ENCODE results near the gene ASRGL1.
A peak's percentile ranks its signal among the peaks of the same experiment; 100 is the strongest.

Gene ASRGL1

DNA sequence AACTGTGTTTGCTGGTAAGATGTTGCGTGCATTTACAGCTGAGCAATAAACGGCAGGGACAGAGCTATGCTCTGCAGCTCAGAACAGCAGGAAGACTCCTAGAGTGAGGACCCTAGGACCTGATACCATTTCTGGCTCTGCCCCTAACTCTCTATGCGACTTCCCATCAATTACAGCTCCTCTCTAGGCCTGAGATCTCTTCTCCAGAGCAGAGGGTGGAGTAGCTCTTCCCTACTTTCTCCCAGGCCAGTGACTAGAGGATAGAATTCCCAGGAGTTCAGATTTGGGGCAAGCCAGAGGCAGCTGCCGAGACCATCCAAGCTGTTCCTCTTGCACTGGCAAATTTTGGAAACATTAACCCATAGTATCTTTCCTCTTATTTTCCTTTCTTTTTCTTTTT is 68.8 kb downstream of the ASRGL1 start:
- H3K27me3 Mint-ChIP-seq = no peaks in the 10 kb centered on the region
- no peak overlapping the region for H3K4me3 Mint-ChIP-seq
- H3K9me3 Mint-ChIP-seq = no peaks in the 10 kb centered on the region
- H3K27ac Mint-ChIP-seq = no peak overlapping the region
- no peaks in the 10 kb centered on the region for H3K36me3 Mint-ChIP-seq (ENCODE audit: low read depth)
- peaks cover 20% of the 10 kb centered on the region for H3K4me1 Mint-ChIP-seq (ENCODE audit: low read depth)

DNA sequence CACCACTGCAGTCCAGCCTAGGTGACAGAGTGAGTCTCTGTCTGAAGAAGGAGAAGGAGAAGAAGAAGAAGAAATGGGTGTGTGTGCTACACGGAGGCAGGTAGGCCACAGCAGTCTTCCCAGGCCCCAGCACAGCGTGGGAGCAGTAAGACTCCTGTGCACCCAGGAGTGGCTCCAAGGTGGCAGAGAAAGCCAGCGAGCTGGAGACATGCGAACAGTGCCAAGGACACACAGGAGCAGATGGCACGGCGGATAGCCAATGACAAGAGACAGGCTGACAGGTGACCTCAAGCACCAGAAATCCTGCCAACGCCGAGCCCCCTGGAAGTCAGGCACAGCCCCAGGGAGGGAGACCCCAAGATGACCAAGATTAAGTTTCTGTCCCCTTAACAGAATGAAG is 72.6 kb downstream of the ASRGL1 start:
- Mint-ChIP-seq H3K4me1 (ENCODE audit: low read depth) (no peaks in the 10 kb centered on the region), H3K27ac (no peak overlapping the region), H3K9me3 (no peaks in the 10 kb centered on the region), H3K4me3 (no peak overlapping the region), H3K27me3 (no peaks in the 10 kb centered on the region), H3K36me3 (ENCODE audit: low read depth) (no peaks in the 10 kb centered on the region)

DNA sequence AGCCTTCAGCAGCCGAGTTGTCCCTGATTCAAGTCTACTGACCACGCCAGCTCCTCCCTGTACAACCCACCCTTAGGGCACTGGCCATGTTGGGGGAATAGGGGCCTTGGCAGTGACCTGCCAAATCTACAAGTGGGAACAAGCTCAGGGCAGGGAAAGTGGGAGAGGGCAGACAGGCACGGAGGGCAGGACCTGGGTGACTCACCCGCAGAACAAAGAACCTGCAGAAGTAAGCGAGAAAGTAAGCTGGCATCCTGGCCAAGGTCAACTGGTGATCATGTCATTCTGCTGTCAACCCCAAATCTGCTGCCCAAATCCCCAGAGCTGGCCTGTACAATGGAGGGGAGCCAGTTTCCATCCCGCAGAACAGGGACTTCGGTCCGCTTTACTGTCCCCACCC is 73.7 kb downstream of the ASRGL1 start:
- H3K9me3 Mint-ChIP-seq = no peaks in the 10 kb centered on the region
- H3K4me1 Mint-ChIP-seq (ENCODE audit: low read depth) = no peaks in the 10 kb centered on the region
- H3K4me3 Mint-ChIP-seq = no peak overlapping the region
- no peaks in the 10 kb centered on the region for H3K27me3 Mint-ChIP-seq
- no peak overlapping the region for H3K27ac Mint-ChIP-seq
- no peaks in the 10 kb centered on the region for H3K36me3 Mint-ChIP-seq (ENCODE audit: low read depth)

DNA sequence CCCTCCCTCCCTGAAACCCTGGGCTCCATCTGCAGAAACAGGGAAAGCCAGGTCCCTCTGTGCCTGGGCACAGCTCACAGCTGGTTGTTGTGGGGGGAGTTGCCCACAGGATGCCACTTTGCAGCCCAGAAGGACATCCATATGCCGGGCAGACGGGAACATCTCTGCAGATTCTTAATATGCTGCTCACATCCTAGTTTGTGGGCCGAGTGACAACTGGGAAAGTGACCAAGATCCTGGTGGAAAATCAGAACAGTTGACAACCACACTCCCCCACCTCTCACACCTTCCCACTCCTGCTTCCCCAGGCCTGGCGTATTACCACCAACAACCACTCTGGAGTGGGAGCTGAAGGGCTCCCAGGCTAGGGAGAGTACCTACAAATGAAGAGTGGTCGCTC is 74.3 kb downstream of the ASRGL1 start:
- Mint-ChIP-seq H3K27me3 (no peaks in the 10 kb centered on the region), H3K27ac (no peak overlapping the region), H3K9me3 (no peaks in the 10 kb centered on the region), H3K36me3 (ENCODE audit: low read depth) (no peaks in the 10 kb centered on the region), H3K4me3 (no peak overlapping the region), H3K4me1 (ENCODE audit: low read depth) (no peaks in the 10 kb centered on the region)

DNA sequence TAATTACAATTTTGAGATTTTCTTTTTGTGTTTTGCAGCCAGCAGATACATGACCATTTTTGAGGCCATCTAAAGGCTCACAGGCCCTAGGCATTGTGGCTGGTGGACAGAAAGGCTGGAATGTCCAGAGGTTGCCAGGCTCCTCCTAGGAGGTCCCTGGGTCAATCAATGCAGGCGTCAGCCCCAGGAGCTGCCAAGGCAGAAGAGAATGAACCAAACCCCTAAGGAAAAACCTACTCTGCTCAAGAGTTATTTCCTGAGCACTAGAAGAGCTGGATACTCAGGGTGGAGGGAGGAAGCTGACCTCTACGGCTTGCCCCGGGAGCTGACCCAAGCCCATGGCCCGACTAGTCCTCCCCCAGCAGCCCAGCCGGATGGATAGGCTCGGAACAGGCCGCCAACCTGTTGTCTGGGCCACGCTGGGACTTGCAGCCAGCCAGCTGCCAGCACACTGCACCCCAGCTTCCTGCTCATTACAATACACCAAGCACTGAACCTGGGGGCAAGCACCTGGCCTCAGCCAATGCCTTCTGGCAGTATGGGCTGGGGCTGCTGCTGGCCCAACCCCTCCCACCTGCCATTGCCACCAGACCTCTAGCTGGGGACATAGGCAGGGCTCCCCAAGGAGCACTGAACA is 75.9 kb downstream of the ASRGL1 start:
- Mint-ChIP-seq H3K4me3 (no peak overlapping the region), H3K27ac (no peak overlapping the region), H3K36me3 (ENCODE audit: low read depth) (no peaks in the 10 kb centered on the region), H3K4me1 (ENCODE audit: low read depth) (no peaks in the 10 kb centered on the region), H3K9me3 (no peaks in the 10 kb centered on the region), H3K27me3 (no peaks in the 10 kb centered on the region)

DNA sequence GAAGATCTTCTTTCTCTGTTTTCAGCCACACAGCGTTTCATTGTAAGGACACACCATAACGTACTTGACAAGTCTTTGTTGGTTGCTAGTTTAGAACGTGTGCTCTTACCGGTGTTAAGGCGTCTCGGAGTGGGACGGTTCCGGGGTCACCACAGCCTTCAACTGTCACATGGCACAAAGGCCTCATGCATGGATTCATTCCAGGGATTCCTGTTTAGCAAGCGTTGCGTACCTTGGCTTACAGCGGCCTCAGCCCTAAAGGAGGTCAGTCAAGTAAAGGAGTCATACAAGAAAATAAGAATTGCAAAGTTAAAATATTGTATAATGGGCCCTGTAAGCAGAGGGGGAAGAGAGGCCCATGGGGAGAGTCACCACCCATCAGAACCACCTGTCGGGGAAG is 79.3 kb downstream of the ASRGL1 start:
- Mint-ChIP-seq H3K36me3 (ENCODE audit: low read depth) (no peaks in the 10 kb centered on the region), H3K9me3 (no peaks in the 10 kb centered on the region), H3K27me3 (no peaks in the 10 kb centered on the region), H3K27ac (no peak overlapping the region), H3K4me3 (no peak overlapping the region), H3K4me1 (ENCODE audit: low read depth) (no peaks in the 10 kb centered on the region)

DNA sequence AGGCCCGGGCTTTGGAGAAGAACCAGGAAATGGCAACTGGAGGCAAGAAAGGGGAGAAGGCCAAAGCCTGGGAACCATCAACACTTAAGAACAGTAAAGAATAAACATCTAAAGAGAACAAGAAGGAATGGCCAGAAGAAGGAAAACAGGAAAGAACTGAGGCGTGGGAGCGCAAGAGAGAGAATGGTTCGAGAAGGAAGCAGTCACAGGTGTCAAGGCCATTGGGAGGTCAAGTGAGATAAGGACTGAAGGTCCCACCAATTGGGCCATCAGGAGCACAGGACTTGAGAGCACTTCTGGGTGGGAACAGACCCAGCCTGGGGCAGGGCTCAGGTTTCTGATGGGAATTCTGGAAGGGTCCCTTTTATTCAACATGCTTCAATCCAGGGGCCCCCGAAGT is 80.9 kb downstream of the ASRGL1 start:
- Mint-ChIP-seq H3K4me3 (no peak overlapping the region), H3K27ac (peak overlapping the region; percentile 17), H3K27me3 (no peaks in the 10 kb centered on the region), H3K9me3 (no peaks in the 10 kb centered on the region), H3K4me1 (ENCODE audit: low read depth) (no peaks in the 10 kb centered on the region), H3K36me3 (ENCODE audit: low read depth) (no peaks in the 10 kb centered on the region)

DNA sequence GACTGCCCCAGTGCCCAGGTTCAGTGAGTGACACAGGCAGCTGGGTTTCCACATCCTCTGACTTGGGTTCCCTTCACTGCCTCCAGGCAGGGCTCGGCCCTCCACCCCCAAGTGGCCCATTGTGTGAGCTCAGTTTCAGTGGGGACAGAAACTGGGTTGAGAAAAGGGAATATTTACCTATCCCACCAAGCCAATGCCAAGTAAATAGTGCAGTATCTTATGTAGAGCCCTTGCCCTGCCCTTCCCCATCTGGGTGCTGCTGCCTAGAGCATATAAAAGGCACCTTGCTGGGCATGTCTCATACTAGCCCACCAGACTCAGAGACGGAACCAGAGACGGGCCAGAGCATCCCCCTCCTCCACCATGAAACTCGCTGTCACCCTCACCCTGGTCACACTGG is 81.5 kb downstream of the ASRGL1 start, which contains the start of gene SCGB1A1:
Gene SCGB1A1, plus strand, starts transcription at position 301 of the 400 bp plus-strand sequence. Its CDS starts 63 bp downstream, at position 364.
- H3K27ac Mint-ChIP-seq = peak within 1 kb of the TSS; percentile 17
- no peaks in the 10 kb centered on the region for H3K36me3 Mint-ChIP-seq (ENCODE audit: low read depth)
- H3K4me1 Mint-ChIP-seq (ENCODE audit: low read depth) = no peaks in the 10 kb centered on the region
- H3K4me3 Mint-ChIP-seq = no peak within 1 kb of the TSS
- H3K9me3 Mint-ChIP-seq = no peaks in the 10 kb centered on the region
- peaks cover 6% of the 10 kb centered on the region for H3K27me3 Mint-ChIP-seq

DNA sequence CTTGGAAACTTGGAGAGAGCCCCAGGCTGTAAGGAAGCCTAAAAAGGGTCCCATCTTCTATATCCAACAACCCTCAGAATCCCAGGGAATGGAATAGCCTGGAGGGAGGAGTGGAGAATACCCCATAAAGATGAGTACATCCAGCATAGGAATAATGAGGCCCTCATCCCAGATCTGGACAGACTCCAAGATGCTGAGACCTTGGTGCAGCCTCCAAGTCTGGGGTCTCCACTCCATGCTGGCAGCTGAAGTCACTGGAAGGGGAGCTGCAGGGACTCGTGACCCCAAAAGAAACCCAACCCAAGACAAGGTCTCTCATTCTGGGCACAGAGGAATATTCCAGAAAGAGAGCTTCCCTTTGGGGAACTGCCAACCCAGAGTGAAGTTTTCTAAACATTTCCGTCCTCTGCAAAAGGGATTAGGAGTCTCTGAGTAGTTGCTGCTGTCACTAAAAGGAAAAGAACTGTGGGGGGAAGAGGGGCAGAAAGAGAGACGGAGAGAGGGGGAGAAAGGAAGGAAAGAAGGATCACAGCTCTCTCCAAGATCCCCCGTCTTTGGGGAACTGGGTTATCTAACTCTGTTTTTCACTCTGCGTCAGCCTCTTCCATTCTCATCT is 82.2 kb downstream of the ASRGL1 start:
- no peak overlapping the region for H3K4me3 Mint-ChIP-seq
- peaks cover 6% of the 10 kb centered on the region for H3K27me3 Mint-ChIP-seq
- no peaks in the 10 kb centered on the region for H3K9me3 Mint-ChIP-seq
- no peaks in the 10 kb centered on the region for H3K4me1 Mint-ChIP-seq (ENCODE audit: low read depth)
- no peaks in the 10 kb centered on the region for H3K36me3 Mint-ChIP-seq (ENCODE audit: low read depth)
- no peak overlapping the region for H3K27ac Mint-ChIP-seq

DNA sequence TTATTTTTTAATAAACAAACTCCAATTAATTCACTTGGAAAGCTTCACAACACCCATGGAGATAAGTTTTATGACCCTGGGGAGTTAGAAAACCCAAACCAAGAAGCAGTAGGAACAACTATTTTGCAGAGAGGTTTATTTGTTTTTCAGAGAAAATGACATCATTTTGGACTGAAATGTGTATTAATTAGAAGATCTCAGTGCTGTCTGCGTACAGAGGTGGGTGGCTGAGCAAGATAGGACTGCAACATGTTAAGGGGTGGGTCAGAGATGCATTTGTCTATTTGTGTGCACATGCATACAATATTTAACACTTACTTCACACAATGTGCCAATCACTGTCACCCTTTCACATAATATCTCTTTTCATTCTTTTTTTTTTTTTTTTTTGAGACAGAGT is 82.7 kb downstream of the ASRGL1 start:
- no peaks in the 10 kb centered on the region for H3K4me1 Mint-ChIP-seq (ENCODE audit: low read depth)
- H3K4me3 Mint-ChIP-seq = no peak overlapping the region
- H3K27ac Mint-ChIP-seq = no peak overlapping the region
- H3K36me3 Mint-ChIP-seq (ENCODE audit: low read depth) = no peaks in the 10 kb centered on the region
- peaks cover 6% of the 10 kb centered on the region for H3K27me3 Mint-ChIP-seq
- no peaks in the 10 kb centered on the region for H3K9me3 Mint-ChIP-seq

DNA sequence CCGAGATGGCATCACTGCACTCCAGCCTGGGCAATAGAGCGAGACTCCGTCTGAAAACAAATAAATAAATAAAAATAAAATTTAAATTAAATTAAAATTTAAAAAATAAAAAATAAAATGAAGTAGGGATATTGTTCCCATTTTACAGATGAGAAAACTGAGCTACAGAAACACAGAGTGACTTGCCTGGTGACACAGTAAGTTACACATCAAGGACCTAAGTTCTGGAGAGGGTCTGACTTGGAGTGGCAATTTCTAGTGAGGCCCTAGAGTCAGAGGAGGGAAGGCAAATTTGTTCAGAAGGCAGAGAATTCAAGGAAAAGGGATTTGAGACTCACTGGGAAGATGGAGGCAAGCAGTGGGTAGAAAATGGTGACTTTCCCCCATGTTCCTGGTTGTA is 83.6 kb downstream of the ASRGL1 start:
- Mint-ChIP-seq H3K36me3 (ENCODE audit: low read depth) (no peaks in the 10 kb centered on the region), H3K4me1 (ENCODE audit: low read depth) (no peaks in the 10 kb centered on the region)

DNA sequence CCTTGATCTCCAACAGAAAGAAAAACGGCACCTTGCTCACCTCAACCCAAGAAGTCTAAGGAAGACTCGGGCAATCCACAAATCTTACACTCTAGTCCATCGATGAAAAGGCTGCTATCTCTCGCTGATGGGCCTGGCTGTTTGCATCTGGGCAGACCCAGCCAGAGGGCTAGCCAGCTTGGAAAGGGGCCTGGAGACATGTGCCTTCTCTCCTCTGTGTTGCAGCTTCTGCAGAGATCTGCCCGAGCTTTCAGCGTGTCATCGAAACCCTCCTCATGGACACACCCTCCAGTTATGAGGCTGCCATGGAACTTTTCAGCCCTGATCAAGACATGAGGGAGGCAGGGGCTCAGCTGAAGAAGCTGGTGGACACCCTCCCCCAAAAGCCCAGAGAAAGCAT is 84.7 kb downstream of the ASRGL1 start:
- H3K36me3 Mint-ChIP-seq (ENCODE audit: low read depth) = no peaks in the 10 kb centered on the region
- no peak overlapping the region for H3K27ac Mint-ChIP-seq
- H3K4me1 Mint-ChIP-seq (ENCODE audit: low read depth) = peaks cover 10% of the 10 kb centered on the region
- no peaks in the 10 kb centered on the region for H3K9me3 Mint-ChIP-seq
- peaks cover 6% of the 10 kb centered on the region for H3K27me3 Mint-ChIP-seq
- H3K4me3 Mint-ChIP-seq = no peak overlapping the region

More for the DNA sequence above, 83.6 kb downstream of the ASRGL1 start:
- peaks cover 6% of the 10 kb centered on the region for H3K27me3 Mint-ChIP-seq
- H3K4me3 Mint-ChIP-seq = no peak overlapping the region
- H3K27ac Mint-ChIP-seq = no peak overlapping the region
- no peaks in the 10 kb centered on the region for H3K9me3 Mint-ChIP-seq

DNA sequence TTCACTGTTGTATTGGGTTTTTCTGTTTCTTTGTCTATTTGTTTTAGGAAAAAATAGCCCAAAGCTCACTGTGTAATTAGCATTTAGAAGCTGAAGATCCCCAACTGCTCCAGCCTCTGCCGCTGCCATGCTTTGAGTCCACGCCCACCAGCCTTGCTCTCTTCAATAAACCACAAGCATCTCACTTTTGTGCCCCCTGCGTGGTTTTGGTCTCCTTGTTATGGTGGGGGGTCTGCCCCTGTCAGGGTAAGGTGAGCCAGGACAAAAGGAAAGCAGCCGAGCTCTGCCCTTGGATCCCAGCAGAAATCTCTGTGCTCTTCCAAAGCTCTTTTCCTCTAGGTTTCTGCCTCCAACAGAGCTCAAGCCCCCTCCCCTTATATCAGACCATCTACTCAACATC is 85.8 kb downstream of the ASRGL1 start:
- H3K27me3 Mint-ChIP-seq = peaks cover 6% of the 10 kb centered on the region
- no peak overlapping the region for H3K4me3 Mint-ChIP-seq
- H3K27ac Mint-ChIP-seq = no peak overlapping the region
- H3K9me3 Mint-ChIP-seq = no peaks in the 10 kb centered on the region
- H3K4me1 Mint-ChIP-seq (ENCODE audit: low read depth) = peaks cover 20% of the 10 kb centered on the region
- no peaks in the 10 kb centered on the region for H3K36me3 Mint-ChIP-seq (ENCODE audit: low read depth)

DNA sequence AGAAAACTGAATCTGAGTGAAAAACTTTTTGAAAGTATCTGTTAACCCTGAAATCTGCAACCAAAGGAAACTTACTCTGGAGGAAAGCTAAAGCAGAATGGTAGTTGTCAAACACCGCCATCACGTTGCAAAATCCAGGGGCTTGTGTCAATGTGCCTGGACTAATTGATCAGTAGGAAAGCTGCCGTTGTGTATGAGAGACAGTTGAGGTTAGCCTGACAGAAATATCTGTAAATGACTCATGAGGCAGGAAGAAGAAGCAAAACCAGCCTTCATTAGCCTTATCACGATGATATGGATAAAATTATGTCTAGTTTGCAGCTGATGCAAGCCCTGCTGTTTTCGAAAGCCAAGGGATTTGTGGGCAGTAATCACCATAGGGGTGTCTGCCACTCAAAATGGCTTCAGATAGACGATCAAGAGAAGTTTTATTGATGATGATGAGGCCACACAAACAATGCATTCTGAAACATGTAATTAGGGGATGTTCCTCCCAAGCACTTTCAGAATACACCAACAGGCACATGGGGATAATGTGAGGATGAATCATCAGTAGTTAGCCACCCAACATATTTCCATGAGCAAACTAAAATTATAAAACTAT is 90.5 kb downstream of the ASRGL1 start:
- Mint-ChIP-seq H3K9me3 (no peaks in the 10 kb centered on the region), H3K27ac (peak overlapping the region; percentile 94), H3K4me3 (peak overlapping the region; percentile 68), H3K27me3 (peaks cover 6% of the 10 kb centered on the region), H3K4me1 (ENCODE audit: low read depth) (peaks cover 57% of the 10 kb centered on the region), H3K36me3 (ENCODE audit: low read depth) (no peaks in the 10 kb centered on the region)

DNA sequence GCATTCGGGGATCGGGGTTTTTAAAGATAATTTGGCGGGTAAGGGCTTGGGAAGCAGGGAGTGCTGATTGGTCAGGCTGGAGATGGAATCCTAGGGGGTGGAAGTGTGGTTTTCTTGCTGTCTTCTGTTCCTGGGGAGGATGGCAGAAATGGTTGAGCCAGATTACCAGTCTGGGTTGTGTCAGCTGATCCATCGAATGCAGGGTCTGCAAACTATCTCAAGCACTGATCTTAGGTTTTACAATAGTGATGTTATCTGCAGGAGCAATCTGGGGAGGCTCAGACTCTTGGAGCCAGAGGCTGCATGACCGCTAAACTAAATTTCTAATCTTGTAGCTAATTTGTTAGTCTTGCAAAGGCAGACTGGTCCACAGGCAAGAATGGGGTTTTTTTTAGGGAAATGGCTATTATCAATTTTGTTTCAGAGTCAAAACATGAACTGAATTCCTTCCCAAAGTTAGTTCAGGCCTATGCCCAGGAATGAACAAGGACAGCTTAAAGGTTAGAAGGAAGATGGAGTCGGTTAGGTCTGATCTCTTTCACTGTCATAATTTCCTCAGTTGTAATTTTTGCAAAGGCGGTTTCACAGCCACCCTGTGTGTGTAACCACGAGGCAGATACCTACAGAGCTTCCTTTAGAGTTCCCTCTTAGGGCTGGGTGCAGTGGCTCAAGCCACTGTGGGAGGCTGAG is 91.8 kb downstream of the ASRGL1 start:
- peak overlapping the region; percentile 28 for H3K27ac Mint-ChIP-seq
- peaks cover 68% of the 10 kb centered on the region for H3K4me1 Mint-ChIP-seq (ENCODE audit: low read depth)
- H3K36me3 Mint-ChIP-seq (ENCODE audit: low read depth) = no peaks in the 10 kb centered on the region
- no peaks in the 10 kb centered on the region for H3K27me3 Mint-ChIP-seq
- no peaks in the 10 kb centered on the region for H3K9me3 Mint-ChIP-seq
- no peak overlapping the region for H3K4me3 Mint-ChIP-seq
